Body of pancreas (tissue), 4 donors: ENCODE measurements around the gene ACOX3.

Experiments
- CTCF ChIP-seq, 7 experiments: fragments of 450-650 bp in 4 of 7; fragments of 200-600 bp in 3 of 7; sonication (generic) in 3 of 7; IDR thresholded peaks; one replicate each; pipeline ENCODE4 v1.5.1; 2016 to 2019; ENCODE audit warnings: antibody characterized with exemption in 7 of 7
- POLR2A ChIP-seq, 3 donors: fragments of 450-650 bp; IDR thresholded peaks; one replicate each; pipeline ENCODE4 v1.6.1; 2016; ENCODE audit warnings: antibody characterized with exemption in 3 of 3, mild to moderate bottlenecking in 2 of 3

DNA sequence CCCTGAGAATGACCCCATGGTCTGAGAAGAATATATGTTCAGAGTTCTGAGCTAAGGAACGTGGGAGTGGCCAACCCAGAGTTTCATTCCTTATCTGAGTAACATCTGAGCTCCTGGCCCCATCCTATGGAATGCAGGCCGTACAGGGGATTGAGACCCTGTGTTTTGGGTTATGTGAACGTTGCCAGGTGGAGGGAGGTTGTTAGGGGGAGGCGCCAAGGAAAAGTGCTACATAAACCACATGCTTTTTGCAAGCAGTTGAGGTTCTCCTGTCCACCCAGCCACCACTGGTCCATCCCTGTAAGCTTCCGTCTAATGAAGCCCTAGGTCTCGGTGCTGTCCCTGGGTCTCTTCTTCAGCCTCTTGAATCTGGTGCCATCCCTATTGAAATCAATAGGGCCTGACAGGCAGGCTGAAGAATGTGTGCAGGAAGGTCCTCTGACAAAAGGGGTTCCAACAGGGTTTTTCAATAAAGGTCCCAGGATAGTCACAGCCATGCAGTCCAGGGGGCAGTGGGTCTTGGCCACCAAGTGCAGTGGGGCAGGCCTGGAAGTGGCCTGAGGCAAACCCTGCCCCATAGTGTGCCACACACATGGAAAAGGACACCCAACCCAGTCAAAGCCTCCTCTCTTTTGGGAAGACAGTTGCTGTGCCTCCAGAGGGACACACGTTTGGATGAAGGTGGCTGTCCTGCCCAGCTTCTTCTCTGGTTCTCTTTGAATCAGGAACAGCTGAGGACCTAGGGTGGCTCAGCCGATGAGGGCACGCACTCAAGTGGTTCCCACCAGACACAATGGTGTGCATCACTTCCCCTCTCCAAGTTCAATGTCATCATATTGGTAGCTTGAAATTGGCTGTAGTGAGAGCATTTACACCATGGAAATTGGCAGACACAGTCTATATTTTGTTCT, 117.5 kb downstream of the ACOX3 start:
- no peak for TF ChIP-seq CTCF (IDR thresholded peaks at IDR 0.05)
- TF ChIP-seq POLR2A (IDR thresholded peaks at IDR 0.05): no peak
